DMS153 treated with DMSO at 0.1 percent for 48 hours (cell line): ENCODE results near the gene CALB2.
"Not testable (repeated sequence)": the region's sequence is repeated elsewhere in the genome, so short reads cannot be mapped to it uniquely, and the experiment has no call there.

ENCODE experiments used
- DNase-seq: peaks from one replicate; lab custom pipeline; 2025; ENCODE audit not compliant: unreplicated experiment; lab: John Stamatoyannopoulos, UW

Gene CALB2

GRCh38 chr16:71352466-71352865 lies 6.1 kb upstream of the CALB2 start:
- DNase-seq = no peak

- DNase-seq = no peak
These were observed 5.5 kb upstream of the CALB2 start for GRCh38 chr16:71352963-71353460.

- DNase-seq = no peak
These were observed 4.8 kb upstream of the CALB2 start for GRCh38 chr16:71353736-71354135.

GRCh38 chr16:71354156-71354555 lies 4.4 kb upstream of the CALB2 start:
- no peak for DNase-seq

- DNase-seq = no peak
These were observed 2.3 kb upstream of the CALB2 start for GRCh38 chr16:71356051-71356740.

- DNase-seq = not testable (repeated sequence)
These were observed 1.6 kb upstream of the CALB2 start for GRCh38 chr16:71356936-71357335.

- no peak for DNase-seq
These were observed 842 bp upstream of the CALB2 start for GRCh38 chr16:71357681-71358080.

GRCh38 chr16:71359431-71359830 lies 908 bp downstream of the CALB2 start:
- no peak for DNase-seq

- no peak for DNase-seq
These were observed 1.9 kb downstream of the CALB2 start for GRCh38 chr16:71360378-71360777.

GRCh38 chr16:71364133-71364681 lies 5.7 kb downstream of the CALB2 start:
- no peak for DNase-seq

- no peak for DNase-seq
These were observed 6.5 kb downstream of the CALB2 start for GRCh38 chr16:71365021-71365420.

GRCh38 chr16:71367241-71367976 lies 8.9 kb downstream of the CALB2 start:
- DNase-seq = no peak

- no peak for DNase-seq
These were observed 10.4 kb downstream of the CALB2 start for GRCh38 chr16:71368958-71369357.

- DNase-seq = no peak
These were observed 11.0 kb downstream of the CALB2 start for GRCh38 chr16:71369494-71369893.

- DNase-seq = no peak
These were observed 12.7 kb downstream of the CALB2 start for GRCh38 chr16:71371237-71371636.

GRCh38 chr16:71373073-71373472 lies 14.6 kb downstream of the CALB2 start:
- no peak for DNase-seq

- no peak for DNase-seq
These were observed 18.1 kb downstream of the CALB2 start for GRCh38 chr16:71376465-71377157.

- DNase-seq = no peak
These were observed 21.2 kb downstream of the CALB2 start for GRCh38 chr16:71379711-71380110.

GRCh38 chr16:71380831-71381230 lies 22.3 kb downstream of the CALB2 start:
- no peak for DNase-seq

GRCh38 chr16:71383054-71383773 lies 24.7 kb downstream of the CALB2 start:
- no peak for DNase-seq
